SK-N-SH treated with all-trans-retinoic acid at 6 μM for 48 hours (cell line): Measurements from ENCODE around the gene ZNG1F.
"Not testable (repeated sequence)": the region's sequence is repeated elsewhere in the genome, so short reads cannot be mapped to it uniquely, and the experiment has no call there.

Experiments used
- ISL1 ChIP-seq: fragments of 250-450 bp; sonication (Bioruptor Pico); IDR thresholded peaks from 2 replicates; pipeline ENCODE4 v2.1.2; 2022; ENCODE audit warnings: mild to moderate bottlenecking, moderate library complexity
- PATZ1 ChIP-seq: fragments of 250-450 bp; sonication (Bioruptor Pico); IDR thresholded peaks from 2 replicates; pipeline ENCODE4 v1.8.0; 2020; ENCODE audit warnings: mild to moderate bottlenecking, moderate library complexity, borderline replicate concordance
- RARB ChIP-seq: fragments of 250-450 bp; sonication (Bioruptor Pico); IDR thresholded peaks from 2 replicates; pipeline ENCODE4 v1.8.0; 2021; ENCODE audit warnings: mild to moderate bottlenecking, moderate library complexity
- TOX ChIP-seq: fragments of 250-450 bp; sonication (Bioruptor Pico); IDR thresholded peaks from 2 replicates; pipeline ENCODE4 v1.8.0; 2021; ENCODE audit warnings: mild to moderate bottlenecking, moderate library complexity, borderline replicate concordance
- TSHZ2 ChIP-seq: fragments of 250-450 bp; sonication (Bioruptor Pico); IDR thresholded peaks from 2 replicates; pipeline ENCODE4 v1.5.0; 2020; ENCODE audit warnings: mild to moderate bottlenecking, moderate library complexity
- ZNF565 ChIP-seq: fragments of 450-650 bp; formaldehyde crosslinking; conservative IDR thresholded peaks from 2 replicates; pipeline ENCODE4 v1.5.0; 2020; ENCODE audit warnings: low read depth, mild to moderate bottlenecking, moderate library complexity
- ZNF70 ChIP-seq: fragments of 450-650 bp; formaldehyde crosslinking; IDR thresholded peaks from 2 replicates; pipeline ENCODE4 v1.5.0; 2020; ENCODE audit warnings: mild to moderate bottlenecking, moderate library complexity

GRCh38 chr9:41100508-41100907, 88.6 kb downstream of the ZNG1F start:
- TF ChIP-seq ISL1 (CRISPR knock-in tag); TSHZ2 (CRISPR knock-in tag); ZNF565 (CRISPR knock-in tag); RARB (CRISPR knock-in tag); TOX (CRISPR knock-in tag); ZNF70; PATZ1 (CRISPR knock-in tag): not testable (repeated sequence)
